HL-60 (cell line): ENCODE data around the gene THAP3.

Source experiments
- GABPA ChIP-seq: IDR thresholded peaks from 2 replicates; pipeline ENCODE4 v1.6.1; 2012; ENCODE audit warnings: low read depth
- POLR2AphosphoS5 ChIP-seq: IDR thresholded peaks from 2 replicates; pipeline ENCODE4 v1.6.1; 2012; ENCODE audit warnings: low read depth
- SPI1 ChIP-seq: IDR thresholded peaks from 2 replicates; pipeline ENCODE4 v1.6.1; 2012; ENCODE audit warnings: low read depth, mild to moderate bottlenecking, borderline replicate concordance
- TF ChIP-seq, protein P1 (sequence below): IDR thresholded peaks from one replicate; pipeline ENCODE4 v1.5.1; 2011; ENCODE audit warnings: low read length, control low read depth, inconsistent platforms; ENCODE audit not compliant: insufficient read depth
- TF ChIP-seq, protein P2 (sequence below): IDR thresholded peaks from 2 replicates; pipeline ENCODE4 v1.6.1; 2012; ENCODE audit warnings: low read depth; ENCODE audit not compliant: insufficient replicate concordance

DNA sequence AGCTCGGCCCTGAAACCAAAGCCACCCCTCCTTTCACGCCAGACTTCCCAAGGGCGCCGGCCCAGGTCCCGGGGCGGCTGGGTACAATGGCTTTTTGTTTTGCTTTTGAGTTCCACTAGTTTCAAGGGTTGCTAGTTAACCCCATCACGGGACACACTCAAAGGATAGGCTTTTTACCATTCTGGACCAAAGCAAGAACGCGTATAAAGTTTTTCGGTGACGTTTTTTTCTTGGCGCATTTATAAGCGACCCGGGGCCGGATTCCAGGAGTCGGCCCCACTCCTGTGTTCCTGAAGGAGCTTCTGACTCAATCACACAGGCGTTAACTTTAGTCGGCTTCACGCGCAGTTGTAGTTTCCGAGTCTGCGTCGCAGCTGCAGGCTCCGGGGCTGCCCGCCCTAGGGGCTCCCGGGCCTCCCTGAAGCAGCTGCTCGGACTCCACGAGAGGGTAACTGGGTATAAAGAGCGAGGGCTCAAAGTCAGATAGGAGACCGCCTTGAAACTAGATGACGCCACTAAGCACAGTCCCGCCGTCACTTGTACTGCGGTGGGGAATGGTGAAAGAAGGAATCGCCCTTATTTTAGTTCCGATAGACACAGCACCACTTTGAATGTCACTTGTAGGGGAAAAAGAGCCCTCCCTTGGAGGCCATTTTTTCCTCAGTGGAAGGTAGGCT, 21.3 kb upstream of the THAP3 start:
- TF ChIP-seq, protein P1, sequence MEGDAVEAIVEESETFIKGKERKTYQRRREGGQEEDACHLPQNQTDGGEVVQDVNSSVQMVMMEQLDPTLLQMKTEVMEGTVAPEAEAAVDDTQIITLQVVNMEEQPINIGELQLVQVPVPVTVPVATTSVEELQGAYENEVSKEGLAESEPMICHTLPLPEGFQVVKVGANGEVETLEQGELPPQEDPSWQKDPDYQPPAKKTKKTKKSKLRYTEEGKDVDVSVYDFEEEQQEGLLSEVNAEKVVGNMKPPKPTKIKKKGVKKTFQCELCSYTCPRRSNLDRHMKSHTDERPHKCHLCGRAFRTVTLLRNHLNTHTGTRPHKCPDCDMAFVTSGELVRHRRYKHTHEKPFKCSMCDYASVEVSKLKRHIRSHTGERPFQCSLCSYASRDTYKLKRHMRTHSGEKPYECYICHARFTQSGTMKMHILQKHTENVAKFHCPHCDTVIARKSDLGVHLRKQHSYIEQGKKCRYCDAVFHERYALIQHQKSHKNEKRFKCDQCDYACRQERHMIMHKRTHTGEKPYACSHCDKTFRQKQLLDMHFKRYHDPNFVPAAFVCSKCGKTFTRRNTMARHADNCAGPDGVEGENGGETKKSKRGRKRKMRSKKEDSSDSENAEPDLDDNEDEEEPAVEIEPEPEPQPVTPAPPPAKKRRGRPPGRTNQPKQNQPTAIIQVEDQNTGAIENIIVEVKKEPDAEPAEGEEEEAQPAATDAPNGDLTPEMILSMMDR: no peak
- TF ChIP-seq, protein P2, sequence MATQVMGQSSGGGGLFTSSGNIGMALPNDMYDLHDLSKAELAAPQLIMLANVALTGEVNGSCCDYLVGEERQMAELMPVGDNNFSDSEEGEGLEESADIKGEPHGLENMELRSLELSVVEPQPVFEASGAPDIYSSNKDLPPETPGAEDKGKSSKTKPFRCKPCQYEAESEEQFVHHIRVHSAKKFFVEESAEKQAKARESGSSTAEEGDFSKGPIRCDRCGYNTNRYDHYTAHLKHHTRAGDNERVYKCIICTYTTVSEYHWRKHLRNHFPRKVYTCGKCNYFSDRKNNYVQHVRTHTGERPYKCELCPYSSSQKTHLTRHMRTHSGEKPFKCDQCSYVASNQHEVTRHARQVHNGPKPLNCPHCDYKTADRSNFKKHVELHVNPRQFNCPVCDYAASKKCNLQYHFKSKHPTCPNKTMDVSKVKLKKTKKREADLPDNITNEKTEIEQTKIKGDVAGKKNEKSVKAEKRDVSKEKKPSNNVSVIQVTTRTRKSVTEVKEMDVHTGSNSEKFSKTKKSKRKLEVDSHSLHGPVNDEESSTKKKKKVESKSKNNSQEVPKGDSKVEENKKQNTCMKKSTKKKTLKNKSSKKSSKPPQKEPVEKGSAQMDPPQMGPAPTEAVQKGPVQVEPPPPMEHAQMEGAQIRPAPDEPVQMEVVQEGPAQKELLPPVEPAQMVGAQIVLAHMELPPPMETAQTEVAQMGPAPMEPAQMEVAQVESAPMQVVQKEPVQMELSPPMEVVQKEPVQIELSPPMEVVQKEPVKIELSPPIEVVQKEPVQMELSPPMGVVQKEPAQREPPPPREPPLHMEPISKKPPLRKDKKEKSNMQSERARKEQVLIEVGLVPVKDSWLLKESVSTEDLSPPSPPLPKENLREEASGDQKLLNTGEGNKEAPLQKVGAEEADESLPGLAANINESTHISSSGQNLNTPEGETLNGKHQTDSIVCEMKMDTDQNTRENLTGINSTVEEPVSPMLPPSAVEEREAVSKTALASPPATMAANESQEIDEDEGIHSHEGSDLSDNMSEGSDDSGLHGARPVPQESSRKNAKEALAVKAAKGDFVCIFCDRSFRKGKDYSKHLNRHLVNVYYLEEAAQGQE: no peak
- TF ChIP-seq POLR2AphosphoS5 (no peak), SPI1 (no peak), GABPA (no peak)
